Measurements from ENCODE around the gene USH2A.

USH2A gene

GRCh38 chr1:216422821-216423520 is at the start of gene USH2A:
Gene USH2A, minus strand, starts transcription at chr1:216423448. Its CDS starts 1,112 bp downstream, at chr1:216422336.
- no peak for DNase-seq (ENCODE audit: low read depth)

GRCh38 chr1:216466162-216466801 is 43.0 kb upstream of the USH2A start:
- DNase-seq (ENCODE audit: low read depth) = no peak

- no peak for DNase-seq (ENCODE audit: low read depth)
Measured at GRCh38 chr1:216464489-216464888, 41.2 kb upstream of the USH2A start.

GRCh38 chr1:216462066-216462775 is 39.0 kb upstream of the USH2A start:
- DNase-seq (ENCODE audit: low read depth) = no peak

GRCh38 chr1:216461466-216461865 is 38.2 kb upstream of the USH2A start:
- DNase-seq (ENCODE audit: low read depth) = no peak

- no peak for DNase-seq (ENCODE audit: low read depth)
Measured at GRCh38 chr1:216459651-216460207, 36.5 kb upstream of the USH2A start.

GRCh38 chr1:216458812-216459211 is 35.6 kb upstream of the USH2A start:
- no peak for DNase-seq (ENCODE audit: low read depth)

- no peak for DNase-seq (ENCODE audit: low read depth)
Measured at GRCh38 chr1:216457356-216457755, 34.1 kb upstream of the USH2A start.

- no peak for DNase-seq (ENCODE audit: low read depth)
Measured at GRCh38 chr1:216456682-216457081, 33.4 kb upstream of the USH2A start.

GRCh38 chr1:216453777-216454176 is 30.5 kb upstream of the USH2A start:
- no peak for DNase-seq (ENCODE audit: low read depth)

- no peak for DNase-seq (ENCODE audit: low read depth)
Measured at GRCh38 chr1:216450227-216450626, 27.0 kb upstream of the USH2A start.

- no peak for DNase-seq (ENCODE audit: low read depth)
Measured at GRCh38 chr1:216448011-216448510, 24.8 kb upstream of the USH2A start.

- DNase-seq (ENCODE audit: low read depth) = no peak
Measured at GRCh38 chr1:216437603-216438002, 14.4 kb upstream of the USH2A start.

- DNase-seq (ENCODE audit: low read depth) = no peak
Measured at GRCh38 chr1:216434232-216434631, 11.0 kb upstream of the USH2A start.

- no peak for DNase-seq (ENCODE audit: low read depth)
Measured at GRCh38 chr1:216433175-216433574, 9.9 kb upstream of the USH2A start.

- DNase-seq (ENCODE audit: low read depth) = no peak
Measured at GRCh38 chr1:216430744-216431143, 7.5 kb upstream of the USH2A start.

GRCh38 chr1:216425577-216425976 is 2.3 kb upstream of the USH2A start:
- no peak for DNase-seq (ENCODE audit: low read depth)

- DNase-seq (ENCODE audit: low read depth) = no peak
Measured at GRCh38 chr1:216420746-216421145, 2.5 kb downstream of the USH2A start.

- no peak for DNase-seq (ENCODE audit: low read depth)
Measured at GRCh38 chr1:216420263-216420662, 3.0 kb downstream of the USH2A start.

GRCh38 chr1:216416488-216416887 is 6.8 kb downstream of the USH2A start:
- no peak for DNase-seq (ENCODE audit: low read depth)

- DNase-seq (ENCODE audit: low read depth) = no peak
Measured at GRCh38 chr1:216410026-216410425, 13.2 kb downstream of the USH2A start.

GRCh38 chr1:216390956-216391355 is 32.3 kb downstream of the USH2A start:
- no peak for DNase-seq (ENCODE audit: low read depth)

GRCh38 chr1:216389774-216390173 is 33.5 kb downstream of the USH2A start:
- no peak for DNase-seq (ENCODE audit: low read depth)
